GM18507 (cell line): ENCODE results near the gene ADAT3.

ENCODE experiments used
- DNase-seq: peaks from one replicate; pipeline ENCODE4 v3.0.0; 2011; ENCODE audit warnings: low read depth; ENCODE audit not compliant: insufficient read length; ENCODE audit errors: extremely low spot score
- FAIRE-seq: peaks from 2 replicates; lab custom pipeline; 2011; peaks lifted over from hg19 to GRCh38; lab: Jason Lieb, UNC

ADAT3 gene

GRCh38 chr19:1908364-1908678 lies 3.1 kb downstream of the ADAT3 start:
- no peak for FAIRE-seq

DNA sequence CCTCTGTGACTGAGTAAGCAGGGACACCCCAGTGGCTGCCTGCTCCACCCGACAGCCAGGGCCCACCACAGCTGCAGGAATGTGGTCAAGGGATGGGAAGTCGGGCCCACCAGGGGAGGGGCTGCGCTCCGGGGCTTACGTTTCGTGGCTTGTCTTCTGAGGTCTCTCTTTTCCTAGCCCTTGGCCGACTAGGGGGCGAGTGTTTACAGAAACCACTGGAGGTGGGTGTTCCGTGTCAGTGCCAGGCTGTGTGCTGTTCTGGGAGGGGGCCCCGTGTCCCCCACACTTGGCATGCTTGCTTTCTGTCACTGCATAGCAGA lies 4.5 kb downstream of the ADAT3 start:
- FAIRE-seq (no peak), DNase-seq (no peak)

More at GRCh38 chr19:1908364-1908678, 3.1 kb downstream of the ADAT3 start:
- DNase-seq, result no peak

- DNase-seq (no peak), FAIRE-seq (no peak)
Measured at GRCh38 chr19:1910177-1910576, 5.0 kb downstream of the ADAT3 start.

GRCh38 chr19:1911098-1911497 lies 5.9 kb downstream of the ADAT3 start:
- FAIRE-seq (peak; percentile 50), DNase-seq (no peak)

DNA sequence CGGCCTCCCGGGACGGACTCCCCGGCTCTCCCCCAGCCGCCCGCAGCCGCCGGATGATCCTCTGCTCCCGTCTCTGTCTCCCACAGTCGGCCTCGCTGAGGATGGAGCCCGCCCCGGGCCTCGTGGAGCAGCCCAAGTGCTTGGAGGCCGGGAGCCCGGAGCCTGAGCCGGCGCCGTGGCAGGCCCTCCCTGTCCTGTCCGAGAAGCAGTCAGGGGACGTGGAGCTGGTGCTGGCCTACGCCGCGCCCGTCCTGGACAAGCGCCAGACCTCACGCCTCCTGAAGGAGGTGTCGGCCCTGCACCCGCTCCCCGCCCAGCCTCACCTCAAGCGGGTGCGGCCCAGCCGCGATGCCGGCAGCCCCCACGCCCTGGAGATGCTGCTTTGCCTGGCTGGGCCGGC lies 6.8 kb downstream of the ADAT3 start:
- FAIRE-seq (no peak), DNase-seq (no peak)

DNA sequence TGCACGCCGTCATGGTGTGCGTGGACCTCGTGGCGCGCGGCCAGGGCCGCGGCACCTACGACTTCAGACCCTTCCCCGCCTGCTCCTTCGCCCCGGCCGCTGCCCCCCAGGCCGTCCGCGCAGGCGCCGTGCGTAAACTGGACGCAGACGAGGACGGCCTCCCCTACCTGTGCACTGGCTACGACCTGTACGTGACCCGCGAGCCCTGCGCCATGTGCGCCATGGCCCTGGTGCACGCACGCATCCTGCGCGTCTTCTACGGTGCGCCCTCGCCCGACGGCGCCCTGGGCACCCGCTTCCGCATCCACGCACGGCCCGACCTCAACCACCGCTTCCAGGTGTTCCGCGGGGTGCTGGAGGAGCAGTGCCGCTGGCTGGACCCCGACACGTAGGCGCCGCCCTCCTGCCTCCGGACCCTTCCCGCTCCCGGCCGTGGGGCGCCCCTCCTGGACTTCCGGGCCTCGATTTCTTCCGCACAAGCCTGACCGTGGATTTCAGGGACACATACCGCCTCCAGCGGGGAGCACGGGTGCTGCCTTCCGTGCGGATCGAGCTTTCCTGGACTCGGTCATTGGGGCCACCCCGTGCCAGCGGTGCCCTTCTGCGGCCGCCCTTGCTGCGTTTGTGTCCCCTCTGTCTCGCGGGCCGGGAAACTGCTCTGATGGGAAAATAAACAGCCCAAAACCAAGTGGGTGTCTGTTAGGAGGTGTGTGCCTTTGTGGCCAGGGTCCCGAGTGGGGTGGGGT lies 7.7 kb downstream of the ADAT3 start:
- no peak for FAIRE-seq

GRCh38 chr19:1913781-1914577 lies 8.8 kb downstream of the ADAT3 start:
- no peak for FAIRE-seq
- DNase-seq, result no peak

More for the DNA sequence above, 7.7 kb downstream of the ADAT3 start:
- no peak for DNase-seq

- no peak for FAIRE-seq
- DNase-seq, result no peak
Measured at GRCh38 chr19:1914826-1915341, 9.7 kb downstream of the ADAT3 start.

- no peak for FAIRE-seq
- no peak for DNase-seq
Measured at GRCh38 chr19:1917146-1917545, 11.9 kb downstream of the ADAT3 start.

DNA sequence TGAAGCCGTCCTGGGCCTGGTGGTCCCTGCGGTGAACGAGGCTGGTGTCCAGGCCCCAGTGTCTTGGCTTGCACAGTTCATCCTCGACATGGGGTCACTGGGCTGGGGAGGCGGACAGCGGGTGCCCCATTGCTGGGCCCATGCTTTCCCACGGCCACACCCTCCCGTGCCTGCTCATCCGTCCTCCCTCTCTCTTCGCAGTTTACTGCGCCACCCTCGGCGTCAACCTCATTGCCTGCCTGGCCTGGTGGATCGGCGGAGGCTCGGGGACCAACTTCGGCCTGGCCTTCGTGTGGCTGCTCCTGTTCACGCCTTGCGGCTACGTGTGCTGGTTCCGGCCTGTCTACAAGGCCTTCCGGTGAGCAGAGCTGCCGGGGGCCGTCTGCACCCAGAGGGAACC lies 12.7 kb downstream of the ADAT3 start:
- DNase-seq (no peak), FAIRE-seq (no peak)

DNA sequence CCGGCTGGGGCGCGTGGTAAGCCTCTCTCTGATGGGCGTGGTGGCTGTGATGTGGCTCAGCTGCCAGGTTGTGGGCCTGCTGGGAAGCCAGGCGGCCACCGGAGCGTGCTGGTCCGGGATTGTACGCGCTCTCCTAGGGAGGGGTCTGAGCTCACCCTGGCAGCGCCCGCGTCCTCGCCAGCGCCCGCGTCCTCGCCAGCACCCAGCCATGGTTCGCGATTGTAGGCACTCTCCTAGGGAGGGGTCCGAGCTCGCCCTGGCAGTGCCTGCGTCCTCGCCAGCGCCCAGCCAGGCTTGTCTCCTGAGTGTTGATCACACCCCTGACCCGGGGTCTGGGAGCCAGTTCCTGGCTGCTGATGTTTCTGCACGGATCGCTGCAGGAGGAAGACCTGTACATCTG lies 13.8 kb downstream of the ADAT3 start:
- no peak for FAIRE-seq
- no peak for DNase-seq

DNA sequence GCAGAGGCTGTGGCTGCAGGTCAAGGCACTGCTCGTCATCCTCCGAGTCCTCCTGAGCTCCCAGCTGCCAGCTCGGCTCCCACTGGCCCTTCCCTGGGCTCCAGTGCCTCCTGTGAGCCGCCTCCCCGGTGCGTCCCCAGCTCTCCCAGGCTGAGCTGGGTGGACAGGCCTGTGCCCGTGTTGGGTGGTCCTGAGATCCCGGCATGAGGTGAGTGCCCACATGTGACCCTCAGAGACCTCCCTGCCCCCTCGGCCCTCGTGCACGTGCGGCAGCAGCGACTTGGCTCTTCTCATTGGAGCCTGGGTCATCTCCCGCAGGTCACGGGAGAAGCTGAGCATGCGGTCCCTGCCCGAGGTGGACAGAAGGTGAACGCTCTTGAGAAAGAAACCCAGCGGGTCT lies 15.4 kb downstream of the ADAT3 start:
- DNase-seq, result no peak
- FAIRE-seq, result no peak

- FAIRE-seq, result no peak
- DNase-seq, result no peak
Measured at GRCh38 chr19:1921326-1921725, 16.1 kb downstream of the ADAT3 start.

GRCh38 chr19:1921825-1922224 lies 16.6 kb downstream of the ADAT3 start:
- DNase-seq (no peak), FAIRE-seq (peak; percentile 88)

DNA sequence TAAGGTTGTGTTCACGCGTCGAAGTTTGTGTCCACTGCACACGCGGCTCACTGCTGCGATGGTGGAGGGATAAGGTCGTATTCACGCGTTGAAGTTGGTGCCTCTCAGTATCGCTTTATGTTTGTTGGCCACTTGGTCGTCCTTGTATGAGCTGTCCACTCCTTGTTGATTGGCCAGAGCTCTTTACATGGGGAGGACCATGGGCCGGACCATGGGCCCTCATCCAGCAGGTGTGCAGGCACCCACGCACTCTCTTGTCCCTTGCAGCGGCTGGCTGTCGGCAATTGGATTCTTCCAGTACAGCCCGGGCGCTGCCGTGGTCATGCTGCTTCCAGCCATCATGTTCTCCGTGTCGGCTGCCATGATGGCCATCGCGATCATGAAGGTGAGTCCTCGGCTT lies 17.6 kb downstream of the ADAT3 start:
- DNase-seq, result no peak
- FAIRE-seq, result no peak

DNA sequence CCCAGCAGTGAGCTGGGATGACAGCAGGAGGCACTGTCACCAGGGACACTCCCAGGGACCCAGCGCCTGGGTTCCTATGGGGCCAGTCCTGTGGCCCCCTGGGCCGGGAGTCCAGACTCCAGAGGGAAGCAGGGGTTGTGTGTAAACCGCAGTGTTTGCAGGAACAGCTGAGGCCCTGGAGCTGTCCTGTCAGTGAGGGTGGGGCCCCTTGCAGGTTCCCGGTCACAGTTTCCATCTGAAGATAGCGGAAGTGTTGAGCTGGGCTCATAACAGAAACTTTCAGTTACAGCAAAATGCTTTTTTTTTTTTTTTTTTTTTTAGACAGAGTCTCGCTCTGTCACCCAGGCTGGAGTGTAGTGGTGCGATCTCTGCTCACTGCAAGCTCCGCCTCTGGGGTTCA lies 18.1 kb downstream of the ADAT3 start:
- DNase-seq (no peak), FAIRE-seq (peak; percentile 64)

GRCh38 chr19:1924320-1924961 lies 19.2 kb downstream of the ADAT3 start:
- FAIRE-seq, result no peak
- no peak for DNase-seq

DNA sequence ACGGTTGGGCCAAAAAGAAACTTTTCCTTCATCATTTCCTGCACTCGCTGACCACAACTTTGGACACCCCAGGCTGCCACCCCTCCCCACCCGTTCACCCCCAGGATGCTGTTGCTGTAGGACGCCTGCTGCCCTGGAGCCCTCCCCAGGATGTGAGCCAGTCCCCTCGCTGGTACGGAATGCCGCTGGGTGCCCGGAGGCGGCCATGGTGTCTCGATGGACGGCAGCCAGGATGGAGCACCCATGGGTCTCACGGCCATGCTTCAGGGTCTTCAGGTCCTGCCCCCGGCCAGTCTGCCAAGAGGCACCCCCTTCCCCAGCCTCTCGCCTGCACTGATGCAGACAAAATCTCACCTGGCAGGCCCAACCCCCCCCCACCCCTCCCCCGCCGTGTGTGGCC lies 20.3 kb downstream of the ADAT3 start:
- DNase-seq (no peak), FAIRE-seq (no peak)

DNA sequence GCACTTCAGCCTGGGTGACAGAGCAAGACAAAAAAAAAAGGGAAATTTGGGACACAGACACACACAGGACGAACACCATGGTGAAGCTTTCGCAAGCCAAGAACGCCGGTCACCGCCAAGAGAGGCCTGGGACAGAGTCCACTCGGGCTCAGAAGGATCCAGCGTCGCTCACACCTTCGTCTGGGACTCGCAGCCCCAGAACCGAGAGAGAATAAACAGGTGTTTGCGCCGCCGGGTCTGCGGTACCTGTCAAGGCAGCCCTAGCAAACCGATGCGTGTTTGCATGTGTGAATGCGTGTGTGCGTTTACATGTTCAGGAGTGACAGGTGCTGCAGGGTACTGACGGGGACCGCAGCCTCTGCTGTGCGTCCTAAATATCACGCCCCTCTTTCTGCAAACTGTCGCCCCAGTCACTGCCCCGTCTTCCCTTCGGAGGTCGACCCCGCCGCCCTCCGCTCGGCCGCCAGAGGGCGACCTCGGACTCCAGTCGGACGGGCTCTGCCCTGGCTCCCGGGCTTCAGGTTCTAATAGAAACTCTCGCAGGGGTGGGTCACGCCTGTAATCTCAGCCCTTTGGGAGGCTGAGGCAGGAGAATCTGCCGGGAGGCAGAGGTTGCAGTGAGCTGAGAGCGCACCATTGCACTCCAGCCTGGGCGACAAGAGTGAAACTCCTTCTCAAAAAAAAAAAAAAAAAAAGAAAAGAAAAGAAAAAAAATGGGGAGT lies 24.0 kb downstream of the ADAT3 start:
- FAIRE-seq, result peak; percentile 72
- no peak for DNase-seq

- DNase-seq, result no peak
- no peak for FAIRE-seq
Measured at GRCh38 chr19:1931445-1931844, 26.2 kb downstream of the ADAT3 start.
